ENCODE measurements around the gene BACE1.
A peak's percentile ranks its signal among the peaks of the same experiment; 100 is the strongest.

Gene BACE1

GRCh38 chr11:117305145-117305544, 10.9 kb downstream of the BACE1 start:
- no peak for DNase-seq

- no peak for DNase-seq
Observed at GRCh38 chr11:117303646-117304315, 12.3 kb downstream of the BACE1 start.

DNA sequence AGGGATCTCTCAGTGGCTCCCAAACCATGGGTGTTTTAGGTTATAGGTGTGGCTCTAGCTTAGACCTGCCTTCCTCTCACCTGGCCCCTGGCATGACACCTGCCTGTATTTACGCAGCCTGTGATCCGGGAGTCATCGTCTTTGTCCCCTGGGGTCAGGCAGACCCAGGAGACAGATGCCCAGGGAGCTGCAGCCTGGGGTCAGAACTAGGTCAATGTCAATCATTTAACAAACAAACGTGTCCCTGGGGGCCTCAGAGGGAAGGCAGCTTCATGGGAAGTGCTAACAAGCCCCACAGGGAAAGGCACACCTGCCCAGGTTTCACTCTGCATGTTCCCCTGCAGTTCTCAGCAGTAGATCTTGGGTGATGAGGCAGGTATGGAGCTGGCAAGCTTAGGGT, 13.0 kb downstream of the BACE1 start:
- DNase-seq, result no peak

GRCh38 chr11:117302228-117302627, 13.8 kb downstream of the BACE1 start:
- no peak for DNase-seq

DNA sequence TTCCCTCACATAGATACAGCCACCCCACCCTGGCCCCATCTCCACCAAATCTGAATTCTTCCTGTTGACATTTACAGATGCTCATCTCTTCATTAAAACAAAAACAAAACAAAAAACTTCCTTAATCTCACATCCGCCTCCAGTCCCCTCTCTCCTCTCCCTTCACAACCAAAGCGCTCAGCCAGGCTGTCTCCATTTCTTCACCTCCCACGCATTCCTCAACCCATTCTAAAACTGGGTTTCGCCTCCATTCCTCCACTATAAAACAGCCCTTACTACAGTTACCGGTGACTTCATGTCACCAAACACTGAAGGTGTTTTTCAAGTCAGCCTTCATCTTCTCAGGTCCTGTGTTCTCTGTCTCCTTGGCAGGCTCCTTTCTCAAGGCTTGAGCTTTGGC, 15.3 kb downstream of the BACE1 start:
- DNase-seq, result no peak

DNA sequence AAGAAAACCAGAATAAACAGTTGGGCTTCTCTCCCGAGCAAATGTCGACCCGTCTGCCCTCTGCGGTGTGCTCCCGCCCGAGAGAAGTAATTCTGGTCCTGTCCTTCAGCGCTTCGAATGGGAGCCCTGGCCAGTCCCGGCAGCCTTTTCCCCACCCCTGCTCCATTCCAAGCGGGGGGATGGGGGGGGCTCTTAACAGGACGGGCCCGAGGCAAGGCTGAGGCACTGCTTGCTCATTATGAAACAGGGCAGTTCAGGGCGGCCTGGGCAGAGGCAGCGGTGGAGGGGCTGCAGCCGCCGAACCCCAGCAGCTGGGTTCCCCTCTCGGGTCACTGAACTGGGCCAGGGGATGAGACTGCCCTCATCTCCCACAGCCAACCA, 15.8 kb downstream of the BACE1 start:
- DNase-seq, result no peak

DNA sequence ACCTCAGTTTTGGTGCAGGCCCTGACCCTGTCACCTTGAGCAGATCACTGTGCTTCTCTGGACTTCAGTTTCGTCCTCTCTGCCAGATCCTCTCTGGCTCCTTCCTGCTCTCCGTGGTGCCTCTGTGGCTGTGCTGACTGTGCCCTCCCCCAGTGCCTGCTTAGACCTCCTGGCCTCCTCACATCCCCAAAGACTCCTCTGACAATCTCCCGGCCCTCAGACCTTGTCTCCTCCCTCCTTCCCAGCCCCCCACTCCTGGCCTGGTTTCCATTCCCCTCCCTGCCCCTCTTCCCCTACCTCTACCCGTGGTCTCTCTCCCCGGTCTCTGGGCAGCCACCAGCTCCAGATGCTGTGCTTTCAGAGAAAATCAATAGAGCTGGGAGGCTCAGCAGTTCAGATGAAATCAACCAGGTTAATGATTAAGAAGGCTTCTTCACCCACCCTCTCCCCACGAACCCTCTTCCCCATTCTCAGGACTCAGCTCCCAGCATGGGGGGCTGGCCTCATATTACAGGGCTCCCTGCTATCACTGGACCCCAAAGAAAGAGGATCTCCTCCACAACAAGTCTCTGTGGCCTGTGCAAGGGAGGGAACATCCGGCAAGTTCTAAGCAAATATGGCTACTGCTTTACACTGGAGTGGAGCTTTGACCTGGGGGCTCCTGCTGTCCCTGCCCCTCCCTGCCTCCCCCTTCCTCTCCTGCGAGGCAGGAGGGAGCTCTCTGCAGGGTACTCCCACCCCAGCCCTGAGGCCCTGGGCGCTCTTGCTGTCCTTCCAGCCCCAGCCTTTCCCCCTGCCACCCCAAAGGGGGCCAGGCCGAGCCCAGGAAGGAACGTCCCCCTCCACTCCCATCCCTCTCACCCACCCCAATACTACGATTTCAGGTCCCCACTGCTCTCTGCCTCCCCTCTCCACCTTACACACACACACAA, 16.4 kb downstream of the BACE1 start:
- no peak for DNase-seq

- DNase-seq, result no peak
Observed at GRCh38 chr11:117298195-117298594, 17.9 kb downstream of the BACE1 start.

DNA sequence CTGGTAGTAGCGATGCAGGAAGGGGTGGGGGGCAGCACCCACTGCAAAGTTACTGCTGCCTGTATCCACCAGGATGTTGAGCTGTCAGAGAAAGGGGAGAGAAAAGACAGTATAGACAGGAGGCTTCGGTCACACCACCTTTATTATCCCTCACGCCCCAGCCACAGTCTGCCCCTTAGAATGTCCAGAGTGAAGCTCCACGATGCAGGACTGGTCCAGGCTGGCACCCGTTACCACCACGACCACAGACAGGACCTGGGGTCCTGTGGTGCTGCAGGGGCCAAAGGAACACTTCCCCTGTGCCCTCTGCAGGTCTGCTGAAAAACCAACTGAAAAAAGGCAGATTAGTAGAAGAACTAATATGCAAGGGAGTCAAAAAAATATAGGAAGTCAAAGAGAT, 19.2 kb downstream of the BACE1 start:
- DNase-seq, result no peak

DNA sequence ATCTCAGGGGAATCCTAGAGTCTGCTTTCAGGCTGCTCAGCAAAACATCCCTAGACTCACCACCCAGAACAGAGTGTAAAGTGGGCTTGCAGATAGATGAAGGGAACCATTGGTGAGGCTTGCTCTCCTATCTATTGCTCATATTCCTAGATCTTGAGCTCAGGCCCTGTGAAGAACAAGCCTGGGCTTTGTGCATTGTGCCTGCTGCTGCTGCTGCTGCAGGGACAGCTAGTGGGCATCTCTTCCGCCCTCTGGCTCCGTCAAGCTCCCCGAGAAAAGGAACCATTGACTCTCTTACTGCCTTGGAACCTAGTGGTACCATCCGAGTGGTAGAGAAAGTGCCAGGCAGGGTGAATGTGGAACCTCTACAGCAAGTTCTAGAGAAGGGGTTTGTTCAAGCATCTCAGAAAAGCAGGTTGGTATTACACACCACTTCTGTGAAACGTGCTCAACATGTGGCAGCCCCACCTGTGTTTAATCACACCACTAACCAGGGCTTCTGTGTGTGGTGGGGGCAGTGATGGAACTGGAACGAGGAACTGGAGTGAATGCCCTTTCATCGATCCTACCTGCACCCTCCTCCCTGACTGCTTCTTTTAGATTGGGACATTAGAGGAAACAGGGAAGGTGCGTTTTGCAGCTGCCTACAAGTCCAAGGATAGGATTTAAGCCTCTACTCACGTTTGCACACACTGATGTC, 20.5 kb downstream of the BACE1 start:
- DNase-seq, result no peak

- DNase-seq, result no peak
Observed at GRCh38 chr11:117292616-117293015, 23.4 kb downstream of the BACE1 start.

DNA sequence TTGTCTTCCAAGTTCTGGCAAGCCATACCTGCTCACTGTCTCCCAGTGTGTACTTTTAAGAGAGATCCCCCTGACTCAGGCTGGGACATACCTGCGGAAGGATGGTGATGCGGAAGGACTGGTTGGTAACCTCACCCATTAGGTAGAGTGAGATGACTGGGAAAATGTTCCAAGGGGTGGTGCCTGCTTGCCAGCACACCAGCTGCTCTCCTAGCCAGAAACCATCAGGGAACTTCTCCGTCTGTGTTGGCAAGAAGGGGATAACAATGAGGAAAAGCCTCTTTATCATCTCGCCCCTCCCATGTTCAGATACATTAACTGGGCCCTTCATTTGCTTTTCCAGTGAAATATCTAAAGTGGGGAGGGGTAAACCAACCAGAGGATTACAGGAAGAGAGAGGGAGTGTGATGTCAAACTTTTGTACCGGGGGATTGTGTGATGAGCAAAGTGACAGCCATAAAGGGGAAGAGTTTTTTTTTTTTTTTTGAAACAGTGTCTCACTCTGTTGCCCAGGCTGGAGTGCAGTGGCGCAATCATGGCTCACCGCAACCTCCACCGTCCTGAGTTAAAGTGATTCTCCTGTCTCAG, 25.2 kb downstream of the BACE1 start, which contains the start of gene BACE1-AS:
Gene BACE1-AS, plus strand, starts transcription at position 538 of the 588 bp plus-strand sequence.
- no peak for DNase-seq

DNA sequence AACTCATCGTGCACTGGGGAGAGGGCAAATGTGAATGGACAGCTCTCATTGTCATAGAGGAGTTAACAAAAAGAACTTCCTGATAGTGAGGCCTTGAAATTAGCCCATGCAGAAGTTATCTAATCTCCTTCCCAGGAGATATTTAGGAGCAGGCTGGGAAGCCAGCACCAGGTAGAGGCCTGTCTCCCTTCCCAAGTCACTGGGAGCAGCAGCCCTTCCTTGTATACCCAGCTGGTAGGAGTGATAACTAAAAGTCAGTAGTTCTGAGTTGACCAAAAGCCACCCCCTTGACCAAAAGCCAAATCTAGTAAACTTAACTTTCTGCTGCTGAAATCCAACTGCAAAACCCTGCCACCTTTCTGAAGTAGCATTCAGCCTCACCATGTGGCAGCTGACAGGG, 26.3 kb downstream of the BACE1 start:
- no peak for DNase-seq

GRCh38 chr11:117287668-117288067, 28.4 kb downstream of the BACE1 start:
- DNase-seq, result no peak

DNA sequence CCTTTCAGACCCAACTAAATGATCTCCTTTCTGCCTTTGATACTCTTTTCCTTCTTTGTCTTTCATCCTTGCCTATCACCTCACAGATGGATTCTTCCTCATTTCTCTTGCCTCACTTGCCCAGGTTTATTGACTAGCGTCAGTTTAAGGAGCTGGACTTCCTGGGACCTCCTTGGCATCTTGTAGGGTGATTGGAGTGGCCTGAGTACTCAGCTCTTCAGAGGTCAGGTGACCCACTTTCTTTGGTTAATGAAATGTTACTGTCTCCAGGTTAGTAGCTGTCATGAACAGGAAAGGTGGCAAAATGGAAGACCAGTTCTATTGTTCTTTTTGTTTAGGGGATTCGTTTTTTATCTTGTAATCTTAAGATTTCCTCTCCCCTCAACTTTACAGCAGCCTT, 29.5 kb downstream of the BACE1 start:
- DNase-seq, result no peak

DNA sequence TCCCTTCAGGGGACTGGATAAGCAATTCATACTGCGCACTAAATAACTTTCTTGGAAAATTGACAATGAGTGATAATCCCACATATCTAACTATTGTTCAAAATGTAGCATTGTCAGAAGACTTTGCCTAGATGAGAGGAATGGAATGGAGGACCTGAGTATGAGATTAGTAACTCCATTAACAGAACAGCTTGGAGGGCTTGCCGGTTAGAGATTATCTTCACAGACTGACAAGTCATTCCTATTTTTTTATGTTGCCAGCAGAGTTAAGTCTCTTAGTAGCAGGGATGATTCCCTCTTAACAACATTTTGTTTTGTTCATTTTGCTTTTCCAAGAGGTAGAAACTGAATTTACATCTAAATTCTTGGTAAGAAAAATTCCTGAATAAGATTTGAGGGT, 32.0 kb downstream of the BACE1 start:
- DNase-seq, result no peak

DNA sequence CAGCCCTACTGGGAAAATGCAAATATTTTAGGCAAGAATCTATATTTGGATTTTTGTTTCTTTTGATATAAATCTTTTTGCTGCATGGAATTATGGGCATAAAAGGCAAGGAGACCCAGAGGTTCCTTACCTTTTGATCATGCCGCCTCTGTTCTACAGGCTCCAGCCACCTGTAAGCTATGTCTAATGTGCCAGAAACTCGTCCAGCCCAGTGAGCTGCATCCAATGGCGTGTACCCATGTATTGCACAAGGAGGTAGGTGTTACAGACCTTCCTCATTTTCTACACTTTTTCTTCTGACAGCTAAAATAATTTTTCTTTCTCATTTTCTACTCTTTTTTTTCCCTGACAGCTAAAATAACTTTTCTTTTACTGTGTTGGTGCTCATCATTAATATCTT, 33.1 kb downstream of the BACE1 start:
- no peak for DNase-seq

DNA sequence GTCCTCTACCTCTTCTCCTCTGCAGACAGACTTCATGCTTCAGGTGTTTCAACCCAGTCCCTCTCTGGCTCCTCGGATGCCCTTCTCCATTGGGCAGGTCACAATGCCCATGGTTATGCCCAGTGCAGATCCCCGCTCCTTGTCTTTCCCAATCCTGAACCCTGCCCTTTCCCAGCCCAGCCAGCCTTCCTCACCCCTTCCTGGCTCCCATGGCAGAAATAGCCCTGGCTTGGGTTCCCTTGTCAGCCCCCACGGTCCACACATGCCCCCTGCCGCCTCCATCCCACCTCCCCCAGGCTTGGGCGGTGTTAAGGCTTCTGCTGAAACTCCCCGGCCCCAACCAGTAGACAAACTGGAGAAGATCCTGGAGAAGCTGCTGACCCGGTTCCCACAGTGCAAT, 34.2 kb downstream of the BACE1 start:
- DNase-seq, result no peak

- peak; percentile 98 for DNase-seq
Observed at GRCh38 chr11:117281159-117281558, 34.9 kb downstream of the BACE1 start.

- DNase-seq, result no peak
Observed at GRCh38 chr11:117279711-117280376, 36.2 kb downstream of the BACE1 start.

DNA sequence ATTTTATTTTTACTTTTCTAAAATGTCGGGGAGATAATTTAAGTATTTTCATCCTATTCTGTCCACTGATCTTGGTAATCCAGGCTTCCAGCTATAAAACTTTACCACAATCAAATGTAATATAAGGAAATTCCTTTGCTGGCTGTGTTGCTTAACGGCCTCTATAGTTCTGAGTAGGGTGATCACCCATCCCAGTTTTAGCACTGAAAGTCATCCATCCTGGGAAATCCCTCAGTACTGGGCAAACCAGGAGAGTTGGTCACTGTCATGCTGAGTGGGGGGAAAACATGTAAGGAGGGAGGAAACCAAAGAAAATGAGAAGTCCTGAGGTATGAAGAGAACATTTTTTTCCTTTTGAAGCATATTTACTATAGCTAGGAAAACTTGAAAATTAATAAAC, 37.7 kb downstream of the BACE1 start:
- DNase-seq, result no peak

DNA sequence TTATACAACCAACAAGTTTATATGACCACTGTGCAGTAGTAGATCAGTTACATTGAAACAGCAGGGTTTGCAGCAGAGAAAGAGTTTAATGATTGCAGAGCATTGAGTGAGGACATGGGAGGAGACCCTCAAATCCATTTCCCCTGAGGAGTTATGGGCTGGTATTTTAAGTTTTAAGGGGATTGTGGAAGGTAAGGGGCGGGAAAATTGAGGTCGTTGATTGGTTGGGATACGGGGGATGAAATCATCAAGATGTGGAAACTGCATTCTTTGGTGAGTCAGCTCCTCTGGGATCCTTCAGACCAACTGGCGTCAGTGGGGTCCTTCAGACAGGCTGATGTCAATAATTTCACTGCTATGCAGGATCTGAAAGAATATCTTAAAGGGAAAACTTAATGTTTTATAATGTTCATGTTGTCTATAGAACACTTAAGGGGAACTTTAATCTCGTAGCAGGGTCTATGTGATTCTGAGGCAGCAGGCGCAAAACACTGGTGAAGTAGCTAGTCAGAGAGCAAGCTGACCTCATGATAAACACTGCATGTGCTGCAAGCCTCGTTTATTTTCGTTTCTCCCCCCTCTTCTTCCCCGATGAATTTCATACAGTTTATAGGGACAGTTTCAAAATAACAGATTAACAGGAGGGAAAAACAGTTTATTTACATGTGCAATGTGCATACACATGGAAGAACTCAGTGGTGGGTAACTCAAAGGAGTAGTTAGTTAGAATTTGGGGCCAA, 42.3 kb downstream of the BACE1 start:
- DNase-seq, result no peak

Measured in kidney glomerular epithelial cell (primary cell).